Measurements from ENCODE around the gene DCC. TPM values are rescaled to one million over a fixed set of nuclear protein-coding genes. Genes with fewer than 3 reads are reported as not detected.
"Not testable (repeated sequence)": the region's sequence is repeated elsewhere in the genome, so short reads cannot be mapped to it uniquely, and the experiment has no call there.

Gene DCC
- total and polyA plus RNA-seq, 2 donors (not counting 1 experiment from before 2014, with no cell fraction given) = 0.14 TPM; not detected in 1

GRCh38 chr18:52353589-52353988 is 13.6 kb downstream of the DCC start:
- no peak overlapping the region for H2AFZ ChIP-seq (ENCODE audit: low read length)
- H3K4me2 ChIP-seq (ENCODE audit: extremely low read depth, insufficient read depth, low read length) = no peak overlapping the region
- H3K79me2 ChIP-seq (ENCODE audit: control insufficient read depth, insufficient read depth, low read length) = no peaks in the 10 kb centered on the region
- no peak overlapping the region for H3K27ac ChIP-seq (ENCODE audit: insufficient read depth, low read length)
- no peaks in the 10 kb centered on the region for H3K4me1 ChIP-seq (ENCODE audit: control insufficient read depth, extremely low read depth, insufficient read depth, low read length)
- H3K9me3 ChIP-seq (ENCODE audit: control insufficient read depth, insufficient read depth, low read depth, low read length) = no peaks in the 10 kb centered on the region
- H3K27me3 ChIP-seq (ENCODE audit: control insufficient read depth, insufficient read depth, low read length) = no peaks in the 10 kb centered on the region
- H3K4me3 ChIP-seq (replicated peaks in 1 of 4; ENCODE audit: control extremely low read depth in 1 of 4, insufficient read depth in 1 of 4, low read depth in 3 of 4, low read length in 4 of 4) = no peak overlapping the region
- no peaks in the 10 kb centered on the region for H3K36me3 ChIP-seq (ENCODE audit: control insufficient read depth, insufficient read depth, low read length)
- H3K9ac ChIP-seq (ENCODE audit: insufficient read depth, low read length) = no peak overlapping the region
- no peaks in the 10 kb centered on the region for H4K20me1 ChIP-seq (ENCODE audit: control insufficient read depth, extremely low read depth, insufficient read depth, low read length)
- no peak for DNase-seq (ENCODE audit: low read depth in 2 of 2)
- TF ChIP-seq CTCF (conservative IDR thresholded peaks at IDR 0.05 in 1 of 2, IDR thresholded peaks at IDR 0.05 in 1 of 2; ENCODE audit: low read depth in 1 of 2, low read length in 2 of 2) (no peak), EZH2 (IDR thresholded peaks at IDR 0.05; ENCODE audit: low read length, missing control alignments) (no peak)

- no peaks in the 10 kb centered on the region for H3K79me2 ChIP-seq (ENCODE audit: control insufficient read depth, insufficient read depth, low read length)
- H3K9me3 ChIP-seq (ENCODE audit: control insufficient read depth, insufficient read depth, low read depth, low read length) = no peaks in the 10 kb centered on the region
- H2AFZ ChIP-seq (ENCODE audit: low read length) = no peak overlapping the region
- DNase-seq (ENCODE audit: low read depth in 2 of 2) = no peak
- H3K4me2 ChIP-seq (ENCODE audit: extremely low read depth, insufficient read depth, low read length) = no peak overlapping the region
- H3K36me3 ChIP-seq (ENCODE audit: control insufficient read depth, insufficient read depth, low read length) = no peaks in the 10 kb centered on the region
- no peak overlapping the region for H3K4me3 ChIP-seq (replicated peaks in 1 of 4; ENCODE audit: control extremely low read depth in 1 of 4, insufficient read depth in 1 of 4, low read depth in 3 of 4, low read length in 4 of 4)
- no peaks in the 10 kb centered on the region for H3K27me3 ChIP-seq (ENCODE audit: control insufficient read depth, insufficient read depth, low read length)
- TF ChIP-seq CTCF (conservative IDR thresholded peaks at IDR 0.05 in 1 of 2, IDR thresholded peaks at IDR 0.05 in 1 of 2; ENCODE audit: low read depth in 1 of 2, low read length in 2 of 2) (no peak), EZH2 (IDR thresholded peaks at IDR 0.05; ENCODE audit: low read length, missing control alignments) (no peak)
- no peak overlapping the region for H3K27ac ChIP-seq (ENCODE audit: insufficient read depth, low read length)
- H3K4me1 ChIP-seq (ENCODE audit: control insufficient read depth, extremely low read depth, insufficient read depth, low read length) = no peaks in the 10 kb centered on the region
- H3K9ac ChIP-seq (ENCODE audit: insufficient read depth, low read length) = no peak overlapping the region
- H4K20me1 ChIP-seq (ENCODE audit: control insufficient read depth, extremely low read depth, insufficient read depth, low read length) = no peaks in the 10 kb centered on the region
Observed at GRCh38 chr18:52363861-52364260, 23.9 kb downstream of the DCC start.

GRCh38 chr18:52366851-52367250 is 26.9 kb downstream of the DCC start:
- H3K36me3 ChIP-seq (ENCODE audit: control insufficient read depth, insufficient read depth, low read length); H3K4me2 ChIP-seq (ENCODE audit: extremely low read depth, insufficient read depth, low read length); H3K4me3 ChIP-seq (replicated peaks in 1 of 4; ENCODE audit: control extremely low read depth in 1 of 4, insufficient read depth in 1 of 4, low read depth in 3 of 4, low read length in 4 of 4); H3K9ac ChIP-seq (ENCODE audit: insufficient read depth, low read length); H3K4me1 ChIP-seq (ENCODE audit: control insufficient read depth, extremely low read depth, insufficient read depth, low read length); H3K27me3 ChIP-seq (ENCODE audit: control insufficient read depth, insufficient read depth, low read length); H3K27ac ChIP-seq (ENCODE audit: insufficient read depth, low read length); DNase-seq (ENCODE audit: low read depth in 2 of 2); H3K79me2 ChIP-seq (ENCODE audit: control insufficient read depth, insufficient read depth, low read length); H3K9me3 ChIP-seq (ENCODE audit: control insufficient read depth, insufficient read depth, low read depth, low read length); H4K20me1 ChIP-seq (ENCODE audit: control insufficient read depth, extremely low read depth, insufficient read depth, low read length); H2AFZ ChIP-seq (ENCODE audit: low read length): not testable (repeated sequence)

Measured in fibroblast of lung (primary cell).